WTC11 (cell line): ENCODE data around the gene SBF2. TPM values are rescaled to one million over a fixed set of nuclear protein-coding genes. Genes with fewer than 3 reads are reported as not detected.

Experiments
- ARID4B ChIP-seq: sonication (generic); formaldehyde crosslinking; IDR thresholded peaks from 2 replicates; pipeline ENCODE4 v1.8.0; 2023; ENCODE audit warnings: missing genetic modification reagents, mild to moderate bottlenecking, borderline replicate concordance
- EMX1 ChIP-seq: fragments of 250-450 bp; sonication (Bioruptor Pico); IDR thresholded peaks from 2 replicates; pipeline ENCODE4 v1.8.0; 2021; ENCODE audit warnings: mild to moderate bottlenecking
- GTF2I ChIP-seq: fragments of 250-450 bp; sonication (Bioruptor Pico); conservative IDR thresholded peaks from 2 replicates; pipeline ENCODE4 v1.4.0; 2021; ENCODE audit warnings: mild to moderate bottlenecking
- HMGA2 ChIP-seq: fragments of 250-450 bp; sonication (Bioruptor Pico); IDR thresholded peaks from 2 replicates; pipeline ENCODE4 v1.4.0; 2021; ENCODE audit warnings: mild to moderate bottlenecking, moderate library complexity
- JUN ChIP-seq: sonication (generic); formaldehyde crosslinking; IDR thresholded peaks from 2 replicates; pipeline ENCODE4 v1.8.0; 2023; ENCODE audit warnings: mild to moderate bottlenecking, missing genetic modification reagents
- KAT7 ChIP-seq: sonication (generic); formaldehyde crosslinking; IDR thresholded peaks from 2 replicates; pipeline ENCODE4 v1.8.1; 2023; ENCODE audit warnings: missing genetic modification reagents, mild to moderate bottlenecking, borderline replicate concordance
- MAX ChIP-seq: sonication (generic); formaldehyde crosslinking; IDR thresholded peaks from 2 replicates; pipeline ENCODE4 v1.8.0; 2022; ENCODE audit warnings: mild to moderate bottlenecking, missing genetic modification reagents
- MYBL2 ChIP-seq: sonication (generic); formaldehyde crosslinking; IDR thresholded peaks from 2 replicates; pipeline ENCODE4 v1.8.1; 2023; ENCODE audit warnings: mild to moderate bottlenecking, moderate library complexity, missing genetic modification reagents
- RELA ChIP-seq: sonication (generic); formaldehyde crosslinking; IDR thresholded peaks from 2 replicates; pipeline ENCODE4 v1.8.1; 2022; ENCODE audit warnings: missing genetic modification reagents, mild to moderate bottlenecking, borderline replicate concordance
- TEAD1 ChIP-seq: sonication (generic); formaldehyde crosslinking; IDR thresholded peaks from 2 replicates; pipeline ENCODE4 v1.8.0; 2022; ENCODE audit warnings: mild to moderate bottlenecking, missing genetic modification reagents
- TEAD4 ChIP-seq: sonication (generic); formaldehyde crosslinking; IDR thresholded peaks from 2 replicates; pipeline ENCODE4 v1.8.0; 2022; ENCODE audit warnings: mild to moderate bottlenecking, missing genetic modification reagents
- ZNF219 ChIP-seq: sonication (generic); formaldehyde crosslinking; IDR thresholded peaks from 2 replicates; pipeline ENCODE4 v1.8.0; 2023; ENCODE audit warnings: missing genetic modification reagents, mild to moderate bottlenecking, borderline replicate concordance
- ZNF263 ChIP-seq: sonication (generic); formaldehyde crosslinking; IDR thresholded peaks from 2 replicates; pipeline ENCODE4 v1.8.1; 2022; ENCODE audit warnings: low read depth, mild to moderate bottlenecking, moderate library complexity, missing genetic modification reagents
- total RNA-seq: library from RNA; stranded (reverse); gene quantifications from 3 replicates; pipeline ENCODE4 v1.2.3, GENCODE V29; 2021
- TF ChIP-seq, protein P1 (sequence below): sonication (generic); formaldehyde crosslinking; IDR thresholded peaks from 2 replicates; pipeline ENCODE4 v1.8.1; 2023; ENCODE audit warnings: mild to moderate bottlenecking, missing genetic modification reagents
- TF ChIP-seq, protein P2 (sequence below): sonication (generic); formaldehyde crosslinking; conservative IDR thresholded peaks from 2 replicates; pipeline ENCODE4 v1.8.1; 2022; ENCODE audit warnings: mild to moderate bottlenecking, missing genetic modification reagents
- TF ChIP-seq, protein P3 (sequence below): fragments of 250-450 bp; sonication (Bioruptor Pico); IDR thresholded peaks from 2 replicates; pipeline ENCODE4 v1.9.0; 2021; ENCODE audit warnings: mild to moderate bottlenecking, borderline replicate concordance
- TF ChIP-seq, protein P4 (sequence below): fragments of 250-450 bp; sonication (Bioruptor Pico); IDR thresholded peaks from 2 replicates; pipeline ENCODE4 v1.8.0; 2021; ENCODE audit warnings: mild to moderate bottlenecking
- TF ChIP-seq, protein P5 (sequence below): fragments of 200-600 bp; IDR thresholded peaks from 2 replicates; pipeline ENCODE4 v1.8.0; 2022; ENCODE audit warnings: antibody characterized with exemption
- TF ChIP-seq, protein P6 (sequence below): sonication (generic); formaldehyde crosslinking; IDR thresholded peaks from 2 replicates; pipeline ENCODE4 v1.8.1; 2023; ENCODE audit warnings: mild to moderate bottlenecking, missing genetic modification reagents, moderate library complexity
- TF ChIP-seq, protein P7 (sequence below): sonication (generic); formaldehyde crosslinking; conservative IDR thresholded peaks from 2 replicates; pipeline ENCODE4 v1.8.1; 2023; ENCODE audit warnings: mild to moderate bottlenecking, low read depth, missing genetic modification reagents, moderate library complexity

Gene SBF2
- total RNA-seq, 1 experiment from 2014 or later, result 47.6 TPM

- TF ChIP-seq MYBL2, result no peak; the same call in 1 of the 2 replicates
- no peak for TF ChIP-seq HMGA2 (CRISPR knock-in tag)
- no peak for TF ChIP-seq GTF2I (CRISPR knock-in tag)
- TF ChIP-seq ARID4B, result no peak
- TF ChIP-seq, protein P1, sequence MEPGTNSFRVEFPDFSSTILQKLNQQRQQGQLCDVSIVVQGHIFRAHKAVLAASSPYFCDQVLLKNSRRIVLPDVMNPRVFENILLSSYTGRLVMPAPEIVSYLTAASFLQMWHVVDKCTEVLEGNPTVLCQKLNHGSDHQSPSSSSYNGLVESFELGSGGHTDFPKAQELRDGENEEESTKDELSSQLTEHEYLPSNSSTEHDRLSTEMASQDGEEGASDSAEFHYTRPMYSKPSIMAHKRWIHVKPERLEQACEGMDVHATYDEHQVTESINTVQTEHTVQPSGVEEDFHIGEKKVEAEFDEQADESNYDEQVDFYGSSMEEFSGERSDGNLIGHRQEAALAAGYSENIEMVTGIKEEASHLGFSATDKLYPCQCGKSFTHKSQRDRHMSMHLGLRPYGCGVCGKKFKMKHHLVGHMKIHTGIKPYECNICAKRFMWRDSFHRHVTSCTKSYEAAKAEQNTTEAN, result no peak
- no peak for TF ChIP-seq ZNF263
- TF ChIP-seq, protein P2, sequence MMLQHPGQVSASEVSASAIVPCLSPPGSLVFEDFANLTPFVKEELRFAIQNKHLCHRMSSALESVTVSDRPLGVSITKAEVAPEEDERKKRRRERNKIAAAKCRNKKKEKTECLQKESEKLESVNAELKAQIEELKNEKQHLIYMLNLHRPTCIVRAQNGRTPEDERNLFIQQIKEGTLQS (CRISPR knock-in tag), result no peak
- TF ChIP-seq TEAD4 (CRISPR knock-in tag), result no peak
- TF ChIP-seq JUN (CRISPR knock-in tag), result no peak
- TF ChIP-seq ZNF219 (CRISPR knock-in tag), result no peak
- TF ChIP-seq EMX1 (CRISPR knock-in tag), result no peak
- TF ChIP-seq, protein P3, sequence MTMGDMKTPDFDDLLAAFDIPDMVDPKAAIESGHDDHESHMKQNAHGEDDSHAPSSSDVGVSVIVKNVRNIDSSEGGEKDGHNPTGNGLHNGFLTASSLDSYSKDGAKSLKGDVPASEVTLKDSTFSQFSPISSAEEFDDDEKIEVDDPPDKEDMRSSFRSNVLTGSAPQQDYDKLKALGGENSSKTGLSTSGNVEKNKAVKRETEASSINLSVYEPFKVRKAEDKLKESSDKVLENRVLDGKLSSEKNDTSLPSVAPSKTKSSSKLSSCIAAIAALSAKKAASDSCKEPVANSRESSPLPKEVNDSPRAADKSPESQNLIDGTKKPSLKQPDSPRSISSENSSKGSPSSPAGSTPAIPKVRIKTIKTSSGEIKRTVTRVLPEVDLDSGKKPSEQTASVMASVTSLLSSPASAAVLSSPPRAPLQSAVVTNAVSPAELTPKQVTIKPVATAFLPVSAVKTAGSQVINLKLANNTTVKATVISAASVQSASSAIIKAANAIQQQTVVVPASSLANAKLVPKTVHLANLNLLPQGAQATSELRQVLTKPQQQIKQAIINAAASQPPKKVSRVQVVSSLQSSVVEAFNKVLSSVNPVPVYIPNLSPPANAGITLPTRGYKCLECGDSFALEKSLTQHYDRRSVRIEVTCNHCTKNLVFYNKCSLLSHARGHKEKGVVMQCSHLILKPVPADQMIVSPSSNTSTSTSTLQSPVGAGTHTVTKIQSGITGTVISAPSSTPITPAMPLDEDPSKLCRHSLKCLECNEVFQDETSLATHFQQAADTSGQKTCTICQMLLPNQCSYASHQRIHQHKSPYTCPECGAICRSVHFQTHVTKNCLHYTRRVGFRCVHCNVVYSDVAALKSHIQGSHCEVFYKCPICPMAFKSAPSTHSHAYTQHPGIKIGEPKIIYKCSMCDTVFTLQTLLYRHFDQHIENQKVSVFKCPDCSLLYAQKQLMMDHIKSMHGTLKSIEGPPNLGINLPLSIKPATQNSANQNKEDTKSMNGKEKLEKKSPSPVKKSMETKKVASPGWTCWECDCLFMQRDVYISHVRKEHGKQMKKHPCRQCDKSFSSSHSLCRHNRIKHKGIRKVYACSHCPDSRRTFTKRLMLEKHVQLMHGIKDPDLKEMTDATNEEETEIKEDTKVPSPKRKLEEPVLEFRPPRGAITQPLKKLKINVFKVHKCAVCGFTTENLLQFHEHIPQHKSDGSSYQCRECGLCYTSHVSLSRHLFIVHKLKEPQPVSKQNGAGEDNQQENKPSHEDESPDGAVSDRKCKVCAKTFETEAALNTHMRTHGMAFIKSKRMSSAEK (CRISPR knock-in tag), result no peak
- no peak; the same call in 1 of the 2 replicates for TF ChIP-seq RELA (CRISPR knock-in tag)
- TF ChIP-seq, protein P4, sequence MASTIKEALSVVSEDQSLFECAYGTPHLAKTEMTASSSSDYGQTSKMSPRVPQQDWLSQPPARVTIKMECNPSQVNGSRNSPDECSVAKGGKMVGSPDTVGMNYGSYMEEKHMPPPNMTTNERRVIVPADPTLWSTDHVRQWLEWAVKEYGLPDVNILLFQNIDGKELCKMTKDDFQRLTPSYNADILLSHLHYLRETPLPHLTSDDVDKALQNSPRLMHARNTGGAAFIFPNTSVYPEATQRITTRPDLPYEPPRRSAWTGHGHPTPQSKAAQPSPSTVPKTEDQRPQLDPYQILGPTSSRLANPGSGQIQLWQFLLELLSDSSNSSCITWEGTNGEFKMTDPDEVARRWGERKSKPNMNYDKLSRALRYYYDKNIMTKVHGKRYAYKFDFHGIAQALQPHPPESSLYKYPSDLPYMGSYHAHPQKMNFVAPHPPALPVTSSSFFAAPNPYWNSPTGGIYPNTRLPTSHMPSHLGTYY, result no peak
- TF ChIP-seq, protein P5, sequence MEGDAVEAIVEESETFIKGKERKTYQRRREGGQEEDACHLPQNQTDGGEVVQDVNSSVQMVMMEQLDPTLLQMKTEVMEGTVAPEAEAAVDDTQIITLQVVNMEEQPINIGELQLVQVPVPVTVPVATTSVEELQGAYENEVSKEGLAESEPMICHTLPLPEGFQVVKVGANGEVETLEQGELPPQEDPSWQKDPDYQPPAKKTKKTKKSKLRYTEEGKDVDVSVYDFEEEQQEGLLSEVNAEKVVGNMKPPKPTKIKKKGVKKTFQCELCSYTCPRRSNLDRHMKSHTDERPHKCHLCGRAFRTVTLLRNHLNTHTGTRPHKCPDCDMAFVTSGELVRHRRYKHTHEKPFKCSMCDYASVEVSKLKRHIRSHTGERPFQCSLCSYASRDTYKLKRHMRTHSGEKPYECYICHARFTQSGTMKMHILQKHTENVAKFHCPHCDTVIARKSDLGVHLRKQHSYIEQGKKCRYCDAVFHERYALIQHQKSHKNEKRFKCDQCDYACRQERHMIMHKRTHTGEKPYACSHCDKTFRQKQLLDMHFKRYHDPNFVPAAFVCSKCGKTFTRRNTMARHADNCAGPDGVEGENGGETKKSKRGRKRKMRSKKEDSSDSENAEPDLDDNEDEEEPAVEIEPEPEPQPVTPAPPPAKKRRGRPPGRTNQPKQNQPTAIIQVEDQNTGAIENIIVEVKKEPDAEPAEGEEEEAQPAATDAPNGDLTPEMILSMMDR, result peak; percentile 84
- TF ChIP-seq, protein P6, sequence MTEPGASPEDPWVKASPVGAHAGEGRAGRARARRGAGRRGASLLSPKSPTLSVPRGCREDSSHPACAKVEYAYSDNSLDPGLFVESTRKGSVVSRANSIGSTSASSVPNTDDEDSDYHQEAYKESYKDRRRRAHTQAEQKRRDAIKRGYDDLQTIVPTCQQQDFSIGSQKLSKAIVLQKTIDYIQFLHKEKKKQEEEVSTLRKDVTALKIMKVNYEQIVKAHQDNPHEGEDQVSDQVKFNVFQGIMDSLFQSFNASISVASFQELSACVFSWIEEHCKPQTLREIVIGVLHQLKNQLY (CRISPR knock-in tag), result no peak
- TF ChIP-seq, protein P7, sequence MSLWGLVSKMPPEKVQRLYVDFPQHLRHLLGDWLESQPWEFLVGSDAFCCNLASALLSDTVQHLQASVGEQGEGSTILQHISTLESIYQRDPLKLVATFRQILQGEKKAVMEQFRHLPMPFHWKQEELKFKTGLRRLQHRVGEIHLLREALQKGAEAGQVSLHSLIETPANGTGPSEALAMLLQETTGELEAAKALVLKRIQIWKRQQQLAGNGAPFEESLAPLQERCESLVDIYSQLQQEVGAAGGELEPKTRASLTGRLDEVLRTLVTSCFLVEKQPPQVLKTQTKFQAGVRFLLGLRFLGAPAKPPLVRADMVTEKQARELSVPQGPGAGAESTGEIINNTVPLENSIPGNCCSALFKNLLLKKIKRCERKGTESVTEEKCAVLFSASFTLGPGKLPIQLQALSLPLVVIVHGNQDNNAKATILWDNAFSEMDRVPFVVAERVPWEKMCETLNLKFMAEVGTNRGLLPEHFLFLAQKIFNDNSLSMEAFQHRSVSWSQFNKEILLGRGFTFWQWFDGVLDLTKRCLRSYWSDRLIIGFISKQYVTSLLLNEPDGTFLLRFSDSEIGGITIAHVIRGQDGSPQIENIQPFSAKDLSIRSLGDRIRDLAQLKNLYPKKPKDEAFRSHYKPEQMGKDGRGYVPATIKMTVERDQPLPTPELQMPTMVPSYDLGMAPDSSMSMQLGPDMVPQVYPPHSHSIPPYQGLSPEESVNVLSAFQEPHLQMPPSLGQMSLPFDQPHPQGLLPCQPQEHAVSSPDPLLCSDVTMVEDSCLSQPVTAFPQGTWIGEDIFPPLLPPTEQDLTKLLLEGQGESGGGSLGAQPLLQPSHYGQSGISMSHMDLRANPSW (CRISPR knock-in tag), result no peak
- 0 out of 2 replicates have a peak, but pooled peaks have one; percentile 20 for TF ChIP-seq TEAD1
- TF ChIP-seq MAX (CRISPR knock-in tag), result peak; percentile 45
- TF ChIP-seq KAT7, result peak; percentile 33; the same call in 1 of the 2 replicates
Measured at GRCh38 chr11:9757809-9758636, 536.0 kb downstream of the SBF2 start (continued).
